Measurements from ENCODE around the gene RASSF3.
A peak's percentile ranks its signal among the peaks of the same experiment; 100 is the strongest.
"Not testable (repeated sequence)": the region's sequence is repeated elsewhere in the genome, so short reads cannot be mapped to it uniquely, and the experiment has no call there.

Gene RASSF3, protein sequence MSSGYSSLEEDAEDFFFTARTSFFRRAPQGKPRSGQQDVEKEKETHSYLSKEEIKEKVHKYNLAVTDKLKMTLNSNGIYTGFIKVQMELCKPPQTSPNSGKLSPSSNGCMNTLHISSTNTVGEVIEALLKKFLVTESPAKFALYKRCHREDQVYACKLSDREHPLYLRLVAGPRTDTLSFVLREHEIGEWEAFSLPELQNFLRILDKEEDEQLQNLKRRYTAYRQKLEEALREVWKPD

DNA sequence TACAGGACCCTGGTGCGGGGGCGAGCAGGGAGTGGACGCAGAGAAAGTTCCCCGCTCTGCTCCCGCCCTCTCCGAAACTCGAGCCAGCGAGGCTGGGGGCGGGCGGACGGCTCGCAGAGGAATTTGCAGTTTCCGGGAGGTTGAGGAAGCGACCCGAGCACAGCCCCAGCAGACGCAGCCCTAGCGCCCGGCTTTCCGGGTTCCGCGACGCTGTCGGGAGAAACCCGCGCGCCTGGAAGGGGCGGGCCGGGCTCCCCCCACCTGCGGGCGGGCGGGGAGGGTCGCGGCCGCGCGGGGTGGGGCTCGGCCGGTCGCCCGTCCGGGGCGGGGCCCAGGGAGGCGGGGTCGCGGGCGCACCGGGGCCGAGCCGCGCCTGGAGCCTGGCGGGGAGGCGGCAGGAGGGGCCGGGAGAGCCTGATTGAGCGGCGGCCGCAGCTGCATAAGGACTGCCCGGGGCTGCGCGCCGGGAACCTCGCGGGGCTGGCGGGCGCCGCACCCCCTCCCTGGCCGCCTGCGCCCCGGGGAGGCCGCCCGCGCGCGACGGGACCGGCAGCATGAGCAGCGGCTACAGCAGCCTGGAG, at the start of gene RASSF3:
Gene RASSF3, plus strand, starts transcription at position 417 of the 581 bp plus-strand sequence. Its CDS starts 138 bp downstream, at position 555.
- peak; percentile 56 for DNase-seq

DNA sequence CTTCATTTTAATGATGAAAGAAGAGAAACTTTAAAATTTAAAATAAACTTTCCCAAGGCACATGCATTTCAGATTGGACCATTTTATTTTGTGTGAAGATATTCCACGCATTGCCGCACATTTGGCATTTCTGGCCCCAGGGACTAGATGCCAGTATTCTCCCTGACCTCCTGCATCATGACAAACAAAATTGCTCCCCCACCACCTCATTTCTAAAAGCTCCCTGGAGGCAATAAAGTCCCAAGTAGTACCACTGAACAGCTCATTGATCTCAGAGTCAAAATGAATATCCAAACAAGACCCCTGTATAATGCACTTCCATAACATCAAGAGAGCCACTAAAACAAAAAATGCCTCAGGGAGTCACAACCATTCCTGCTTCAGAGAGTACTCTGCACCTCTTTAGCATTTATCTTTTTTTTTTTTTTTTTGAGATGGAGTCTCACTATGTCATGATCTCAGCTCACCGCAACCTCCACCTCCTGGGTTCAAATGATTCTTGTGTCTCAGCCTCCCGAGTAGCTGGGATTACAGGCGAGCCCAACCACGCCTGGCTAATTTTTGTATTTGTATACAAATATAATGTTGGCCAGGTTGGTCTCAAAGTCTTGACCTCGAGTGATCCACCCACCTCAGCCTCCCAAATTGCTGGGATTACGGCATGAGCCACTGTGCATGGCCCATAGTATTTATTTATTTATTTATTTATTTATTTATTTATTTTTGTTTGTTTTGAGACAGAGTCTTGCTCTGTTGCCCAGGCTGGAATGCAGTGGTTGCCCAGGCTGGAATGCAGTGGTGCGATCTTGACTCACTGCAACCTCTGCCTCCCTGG, 48.8 kb upstream of the RASSF3 start:
- no peak for DNase-seq

DNA sequence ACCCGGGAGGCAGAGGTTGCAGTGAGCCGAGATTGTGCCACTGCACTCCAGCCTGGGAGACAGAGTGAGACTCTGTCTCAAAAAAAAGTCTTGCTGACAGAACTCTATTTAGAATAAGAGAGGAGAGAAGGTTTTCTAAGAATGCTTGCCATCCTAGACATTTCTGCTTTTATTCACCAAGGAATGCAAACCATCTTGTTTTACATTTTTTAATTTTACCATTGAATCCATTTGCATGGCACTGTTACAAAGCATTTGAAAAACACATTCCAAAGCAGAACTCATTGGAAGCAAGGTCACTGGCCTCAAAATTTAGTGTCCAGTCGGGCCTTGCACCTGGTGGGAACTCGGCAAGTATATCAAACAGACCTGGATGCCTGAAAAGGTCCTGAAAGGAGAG, 44.2 kb upstream of the RASSF3 start:
- DNase-seq: peak; percentile 47

DNA sequence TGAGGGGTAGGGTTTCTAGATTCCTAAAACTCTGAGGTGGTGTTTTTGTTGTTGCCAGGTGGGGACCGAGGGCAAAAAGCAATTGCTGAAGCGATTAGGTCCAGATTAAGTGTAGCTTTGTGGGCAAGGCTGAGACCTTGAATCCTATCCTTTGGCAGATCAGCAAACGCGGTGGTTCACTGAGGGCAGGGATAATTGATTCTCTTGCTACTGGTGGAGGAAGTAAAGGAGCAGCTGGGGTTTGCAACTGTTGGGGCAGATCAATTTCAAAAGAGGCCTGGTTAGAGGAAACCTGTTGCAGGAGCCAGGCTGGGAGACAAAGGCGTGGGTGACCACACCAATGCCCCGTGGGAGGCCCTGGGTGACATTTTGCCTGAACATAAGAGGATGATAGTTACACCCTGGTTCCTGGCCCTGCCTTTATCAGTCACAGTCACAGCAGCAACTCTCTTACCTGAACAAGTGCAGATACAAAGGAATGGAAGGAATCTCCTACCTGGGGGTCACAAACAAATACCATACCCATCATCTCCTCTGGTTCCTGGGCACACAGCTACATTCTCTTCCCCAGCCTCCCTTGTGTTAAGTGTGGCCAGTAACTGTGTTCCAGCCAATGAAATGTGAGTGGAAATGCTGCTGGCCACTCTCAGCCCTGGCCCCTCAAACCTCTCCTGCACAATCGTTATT, 43.3 kb upstream of the RASSF3 start:
- no peak for DNase-seq

DNA sequence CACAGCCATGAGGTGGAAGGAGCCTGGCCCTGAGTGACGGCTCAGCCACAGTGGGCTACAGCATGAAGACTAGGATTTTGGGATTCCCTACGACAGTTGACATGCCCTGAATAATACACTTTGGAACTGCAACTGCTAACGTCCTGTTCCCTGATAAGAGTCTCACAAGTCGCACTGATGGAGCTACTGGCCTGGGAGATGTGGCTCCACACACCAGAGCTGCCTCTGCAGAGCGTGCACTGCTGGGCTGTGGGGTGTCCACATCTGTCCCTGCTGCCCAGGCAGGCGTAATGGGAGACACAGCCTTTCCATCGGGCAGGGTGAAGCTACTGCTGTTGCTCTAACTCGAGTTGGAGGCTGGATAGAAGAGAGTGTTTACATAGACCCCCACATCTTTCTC, 42.7 kb upstream of the RASSF3 start:
- DNase-seq: no peak

DNA sequence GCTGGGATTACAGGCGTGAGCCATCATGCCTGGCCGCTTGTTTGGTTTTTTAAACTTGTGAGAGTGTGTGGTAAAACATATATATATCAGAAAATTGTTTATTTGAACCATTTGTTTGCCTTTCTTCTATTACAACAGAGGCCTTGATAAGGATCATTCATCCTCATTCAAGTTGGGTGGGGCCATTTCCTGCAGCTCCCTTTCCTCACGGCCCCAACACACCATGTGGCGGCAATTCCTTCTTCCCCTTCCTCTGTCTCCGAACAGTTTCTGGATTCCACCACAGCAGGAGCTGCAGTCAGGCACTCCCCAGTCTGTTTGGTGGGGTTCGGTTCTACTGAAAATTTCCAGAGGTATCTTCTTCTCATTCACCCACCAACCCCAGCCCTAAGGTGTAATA, 42.0 kb upstream of the RASSF3 start:
- DNase-seq: no peak

DNA sequence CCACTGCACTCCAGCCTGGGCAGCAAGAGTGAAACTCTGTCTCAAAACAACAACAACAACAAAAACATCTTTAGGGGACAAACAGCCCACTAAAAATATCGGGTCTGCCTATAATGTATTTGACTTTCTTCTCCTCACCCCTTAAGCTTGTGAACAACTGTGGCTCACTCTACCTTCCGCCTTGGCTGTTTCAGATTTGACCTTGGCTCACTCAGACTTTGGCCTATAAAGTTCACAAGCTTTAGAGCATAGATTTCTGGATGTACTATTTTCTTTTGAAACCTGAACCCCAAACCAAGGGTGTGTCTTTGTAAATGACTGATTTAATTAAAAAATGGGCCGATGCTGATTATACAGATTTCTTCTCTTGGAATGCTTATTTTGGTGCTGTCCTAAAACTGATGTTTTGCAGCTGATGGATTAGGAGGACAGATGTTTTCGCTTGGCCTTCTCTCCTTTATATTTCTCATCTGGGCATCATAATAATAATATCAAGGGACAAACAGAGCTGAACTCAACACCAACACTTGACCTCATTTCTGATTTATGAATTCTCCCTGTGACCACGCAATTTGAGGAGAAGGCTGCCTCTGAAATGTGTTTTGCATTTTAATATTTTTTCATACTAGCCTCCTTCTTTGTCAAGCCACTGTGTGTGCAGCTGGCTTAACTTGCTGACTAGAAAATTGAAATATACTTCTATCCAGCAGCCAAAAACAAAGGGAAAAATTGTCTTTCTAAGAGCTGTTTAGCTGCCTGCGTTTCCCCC, 40.2 kb upstream of the RASSF3 start:
- no peak for DNase-seq

DNA sequence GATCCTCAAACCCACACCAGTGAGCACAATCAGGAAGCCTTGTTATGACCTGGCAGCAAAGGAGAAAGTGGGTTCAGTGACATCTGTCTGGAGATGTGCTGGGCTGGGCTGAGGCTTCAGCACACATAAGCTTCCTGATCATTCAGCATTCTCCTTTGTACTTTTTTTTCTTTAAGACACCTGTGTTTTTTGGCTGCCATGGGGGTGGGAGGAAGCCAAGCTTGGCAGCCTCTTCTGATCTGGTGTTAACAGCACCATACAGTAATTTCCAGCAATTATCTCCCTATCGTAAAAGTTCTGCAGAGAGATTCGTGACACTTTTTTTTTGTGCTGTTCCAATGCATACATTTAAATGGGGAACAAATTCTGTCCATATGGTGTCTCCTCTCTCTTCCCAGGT, 38.9 kb upstream of the RASSF3 start:
- no peak for DNase-seq

DNA sequence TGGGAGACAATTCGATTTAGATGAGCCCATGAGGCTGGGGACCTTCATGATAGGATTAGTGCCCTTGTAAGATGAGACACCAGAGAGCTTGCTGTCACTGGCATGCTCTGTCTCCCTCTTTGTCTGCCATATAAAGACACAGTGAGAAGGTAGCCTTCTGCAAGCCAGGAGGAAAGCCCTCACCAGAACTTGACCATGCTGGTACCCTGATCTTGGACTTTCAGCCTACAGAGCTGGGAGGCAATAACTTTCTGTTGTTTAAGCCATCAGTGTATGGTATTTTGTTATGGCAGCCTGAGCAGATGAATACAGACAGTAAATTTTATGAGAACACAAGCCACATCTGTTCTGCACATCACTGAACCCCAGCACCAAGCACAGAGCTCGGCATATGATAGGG, 38.1 kb upstream of the RASSF3 start:
- DNase-seq: no peak

DNA sequence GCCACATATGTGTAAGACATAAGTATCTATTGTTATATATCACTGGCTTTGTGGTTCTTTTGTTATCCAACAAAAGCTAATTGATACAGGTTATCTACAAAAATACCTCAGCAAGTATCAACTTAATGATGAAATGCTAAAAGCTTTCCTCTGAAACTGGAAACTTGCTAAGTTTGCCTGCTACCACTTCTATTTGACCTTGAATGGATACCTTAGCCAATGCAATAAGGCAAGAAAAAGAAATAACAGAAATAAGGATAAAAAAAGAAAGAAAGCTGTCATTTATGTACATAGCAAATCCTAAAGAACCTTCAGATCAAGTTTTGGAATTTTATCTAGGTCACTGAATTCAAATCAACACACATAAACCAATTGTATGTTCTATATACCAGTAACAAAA, 35.5 kb upstream of the RASSF3 start:
- no peak for DNase-seq

DNA sequence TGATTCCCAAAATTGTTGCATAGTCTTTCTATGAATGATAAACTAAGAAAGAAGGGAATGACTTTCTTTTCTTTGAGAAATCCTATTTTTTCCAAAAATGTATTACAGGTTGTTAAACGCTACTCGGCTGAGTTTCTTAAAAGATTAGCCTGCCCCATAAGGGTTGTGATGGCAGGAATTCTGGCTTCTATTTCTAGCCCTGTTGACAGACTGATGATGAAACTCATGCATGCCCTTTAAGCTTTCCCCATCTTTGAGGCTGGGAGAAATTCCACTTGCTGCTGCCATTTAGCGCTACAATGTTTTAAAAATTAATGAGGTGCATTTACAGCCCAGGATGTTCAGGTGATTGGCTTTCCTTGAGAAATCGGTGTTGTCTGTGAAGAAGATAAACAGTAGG, 33.2 kb upstream of the RASSF3 start:
- DNase-seq: no peak

DNA sequence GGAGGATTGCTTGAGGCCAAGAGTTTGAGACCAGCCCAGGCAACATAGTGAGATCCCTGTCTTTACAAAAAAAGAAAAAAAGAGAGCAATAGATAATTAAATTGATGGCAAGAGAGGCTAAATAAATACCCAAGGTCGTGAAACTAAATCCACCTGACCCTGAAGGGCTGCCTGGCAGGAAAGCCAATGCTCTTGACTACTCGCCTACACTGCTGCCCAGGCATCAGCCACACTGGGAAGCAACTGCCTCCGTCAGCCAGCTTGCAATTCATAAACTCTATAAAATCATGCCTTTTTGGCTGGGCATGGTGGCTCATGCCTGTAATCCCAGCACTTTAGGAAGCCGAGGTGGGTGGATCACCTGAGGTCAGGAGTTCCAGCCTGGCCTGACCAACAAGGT, 31.7 kb upstream of the RASSF3 start:
- DNase-seq: no peak

DNA sequence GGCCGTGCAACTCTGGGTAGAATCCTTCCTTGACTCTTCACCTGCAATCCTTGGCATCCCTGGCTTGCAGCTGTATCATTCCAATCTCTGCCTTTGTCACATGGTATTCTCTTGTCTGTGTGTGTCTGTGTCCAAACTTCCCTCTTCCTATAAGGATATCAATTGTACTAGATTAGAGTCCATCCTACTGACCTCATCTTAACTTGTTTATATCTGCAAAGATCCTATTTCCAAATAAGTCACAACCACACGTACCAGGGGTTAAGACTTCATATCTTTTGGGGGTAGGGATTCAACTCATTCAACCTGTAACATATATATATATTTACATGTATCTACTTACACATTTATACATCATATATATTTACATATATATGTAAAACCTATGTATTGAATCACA, 29.6 kb upstream of the RASSF3 start:
- no peak for DNase-seq

DNA sequence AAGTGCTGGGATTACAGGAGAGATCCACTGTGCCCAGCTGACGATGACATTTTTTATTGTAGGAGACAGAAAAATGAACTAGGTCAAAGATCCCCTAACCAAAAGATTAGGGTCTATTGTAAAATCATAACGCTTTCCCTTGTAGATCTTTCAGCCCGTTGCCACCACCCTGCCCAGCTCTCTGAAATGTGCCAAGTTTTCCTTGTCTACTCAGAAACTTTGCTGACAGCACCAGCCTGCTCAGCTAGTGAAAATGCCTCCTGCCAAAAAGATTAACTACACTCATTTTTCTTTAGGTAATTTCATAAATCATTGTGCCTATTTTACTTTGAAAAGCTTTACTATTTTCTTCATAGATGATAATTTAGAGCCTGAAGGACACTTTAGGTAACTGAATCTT, 28.2 kb upstream of the RASSF3 start:
- DNase-seq: no peak

DNA sequence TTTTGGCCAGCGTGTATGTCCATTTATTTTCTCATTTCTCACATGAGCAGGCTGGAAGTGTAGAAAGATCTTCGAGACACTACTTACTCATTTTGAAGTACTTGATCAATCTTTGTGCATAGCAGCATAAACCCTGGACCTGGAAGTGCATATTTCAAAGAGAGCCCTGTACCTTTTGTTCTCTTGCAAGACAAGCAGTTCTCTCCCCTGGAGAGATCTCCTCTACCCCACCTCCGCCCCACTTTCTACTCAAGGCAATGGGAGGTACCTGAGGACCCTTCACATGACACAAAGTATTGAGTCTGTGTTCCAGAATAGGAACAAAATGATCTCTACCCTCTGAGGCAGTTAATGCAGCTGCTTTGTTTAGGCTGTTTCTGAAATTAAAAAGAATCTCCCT, 27.4 kb upstream of the RASSF3 start:
- no peak for DNase-seq

DNA sequence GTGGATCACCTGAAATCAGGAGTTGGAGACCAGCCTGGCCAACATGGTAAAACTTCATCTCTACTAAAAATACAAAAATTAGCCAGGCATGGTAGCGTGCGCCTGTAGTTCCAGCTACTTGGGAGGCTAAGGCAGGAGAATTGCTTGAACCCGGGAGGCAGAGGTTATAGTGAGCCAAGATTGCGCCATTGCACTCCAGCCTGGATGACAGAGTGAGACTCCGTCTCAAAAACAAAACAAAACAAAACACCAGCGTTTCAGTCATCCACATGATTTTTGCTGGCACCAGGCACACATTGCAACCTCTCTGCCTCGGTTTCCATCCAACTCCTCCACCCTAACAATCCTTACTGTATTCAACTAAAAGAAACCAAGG, 26.9 kb upstream of the RASSF3 start:
- not testable (repeated sequence) for DNase-seq

DNA sequence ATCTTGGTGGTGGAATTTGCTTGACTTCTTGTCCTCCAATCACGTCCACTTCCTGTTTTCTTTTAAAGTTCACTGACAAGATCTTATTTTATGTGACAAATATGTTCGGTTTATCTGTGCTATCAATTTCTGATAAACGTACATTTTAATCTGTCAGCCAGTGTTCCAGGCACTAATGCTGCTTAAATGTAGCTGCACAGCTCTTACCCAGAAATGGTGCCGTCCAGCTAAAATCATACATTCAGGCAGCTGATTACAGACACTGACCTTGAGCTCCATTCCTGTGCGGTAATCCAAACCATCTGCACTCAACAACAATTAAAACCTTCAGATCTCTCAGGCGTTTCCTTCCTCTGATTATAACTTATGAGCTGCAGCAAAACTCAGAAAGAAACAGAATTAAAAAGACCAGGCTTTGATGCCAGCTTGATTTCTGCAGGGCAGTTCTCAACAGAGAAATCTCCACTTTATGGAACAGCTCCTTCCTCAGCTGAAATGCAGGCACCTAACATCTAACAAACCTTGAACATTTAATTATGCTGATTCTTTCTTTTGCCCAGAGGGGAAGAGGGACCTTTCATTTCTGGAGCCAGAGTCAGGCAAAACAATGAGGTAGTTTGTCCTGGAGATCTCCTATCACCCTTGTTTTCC, 26.4 kb upstream of the RASSF3 start:
- peak; percentile 11 for DNase-seq

DNA sequence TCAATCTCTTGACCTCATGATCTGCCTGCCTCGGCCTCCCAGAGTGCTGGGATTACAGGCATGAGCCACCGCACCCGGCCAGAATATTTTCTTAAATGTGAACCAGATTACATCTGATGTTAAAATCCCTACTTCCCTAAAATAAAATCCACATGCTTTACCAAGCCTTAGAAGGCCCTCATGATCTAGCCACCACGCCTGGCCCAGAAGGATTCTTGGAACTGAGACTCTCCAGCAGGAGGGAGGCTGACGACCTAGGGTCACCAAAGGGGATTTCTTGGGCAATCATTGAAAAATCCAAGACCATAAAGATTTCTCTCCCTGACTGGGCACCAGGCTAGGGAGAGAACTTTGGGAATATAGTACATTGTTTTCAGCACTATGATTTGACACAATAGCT, 25.2 kb upstream of the RASSF3 start:
- DNase-seq: no peak

DNA sequence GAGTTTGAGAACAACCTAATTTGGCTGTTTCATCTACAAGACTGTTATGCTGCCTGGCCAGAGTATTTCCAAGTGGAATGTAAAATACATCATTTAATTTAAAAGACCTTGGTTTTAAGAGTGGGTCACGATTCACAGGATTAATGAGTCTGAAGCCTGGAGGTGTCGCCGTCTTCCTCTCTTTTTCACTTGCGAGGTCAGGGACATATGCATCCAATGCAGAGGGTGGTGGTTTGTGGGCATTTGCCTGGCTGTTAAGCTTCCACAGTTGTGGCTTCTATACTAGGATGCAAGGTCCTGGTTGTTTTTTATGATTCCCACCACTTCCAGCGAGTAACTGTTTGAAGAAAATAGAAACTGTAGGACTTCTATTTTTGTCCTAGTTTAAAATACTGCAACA, 22.8 kb upstream of the RASSF3 start:
- no peak for DNase-seq

DNA sequence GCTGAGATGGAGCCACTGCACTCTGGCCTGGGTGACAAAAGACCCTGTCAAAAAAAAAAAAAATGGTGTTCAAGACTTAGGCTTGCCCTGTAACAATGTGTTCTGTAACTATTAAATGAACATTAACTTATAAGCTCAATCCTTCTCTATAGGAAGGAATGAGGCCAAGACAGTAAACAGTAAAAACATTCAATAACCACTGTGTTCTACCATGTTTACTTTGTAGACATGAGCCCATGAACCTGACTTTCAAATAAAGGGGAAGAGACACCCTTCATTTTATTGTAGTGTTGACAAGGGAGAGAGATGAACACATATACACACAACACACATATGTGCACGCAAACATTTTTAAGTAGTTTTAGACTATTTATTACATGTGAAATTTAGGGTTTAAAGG, 20.1 kb upstream of the RASSF3 start:
- DNase-seq: no peak

DNA sequence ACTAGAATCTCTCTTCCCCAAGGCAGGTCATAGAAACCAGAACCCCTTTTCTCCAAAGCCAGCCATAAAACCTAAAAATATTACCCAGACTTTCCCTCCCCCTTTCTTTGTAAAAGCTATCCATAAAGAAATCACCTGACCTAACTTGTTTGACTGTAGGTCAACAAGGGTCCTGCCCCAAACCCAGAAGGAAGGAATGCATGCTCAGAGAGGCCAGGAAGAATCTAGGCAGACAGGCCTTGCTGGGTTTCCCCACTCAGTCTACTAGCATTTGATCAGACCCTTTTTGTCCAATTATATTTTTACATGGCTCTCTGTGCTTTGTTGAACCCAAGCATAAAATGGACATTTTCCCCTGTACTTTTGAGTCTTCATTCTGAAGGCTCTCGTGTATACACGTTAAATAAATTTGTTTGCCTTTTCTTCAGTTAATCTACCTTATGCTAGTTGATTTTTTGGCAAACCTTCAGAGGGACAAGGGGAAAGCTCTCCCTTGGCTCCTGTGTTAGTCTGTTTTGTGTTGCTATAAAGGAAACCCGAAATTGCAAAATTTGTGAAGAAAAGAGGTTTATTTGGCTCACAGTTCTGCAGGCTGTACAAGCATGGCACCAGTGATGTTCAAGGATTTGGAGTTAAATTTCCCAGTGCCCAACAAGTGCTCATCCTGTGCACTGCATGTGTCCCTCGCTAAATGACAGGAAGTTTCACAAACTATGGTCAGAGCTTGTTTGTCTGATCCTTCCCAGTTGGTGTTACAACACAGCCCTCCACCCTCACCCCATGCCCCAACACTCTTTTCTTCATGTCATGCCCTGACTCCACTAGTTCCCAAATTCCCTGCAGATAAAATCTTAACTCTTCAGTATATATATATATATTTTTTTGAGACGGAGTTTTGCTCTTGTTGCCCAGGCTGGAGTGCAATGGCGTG, 14.2 kb upstream of the RASSF3 start:
- DNase-seq: no peak

All from fibroblast of upper back skin (primary cell).